ENCODE data around the gene TRMT44. TPM values are rescaled to one million over a fixed set of nuclear protein-coding genes. Genes with fewer than 3 reads are reported as not detected.
A peak's percentile ranks its signal among the peaks of the same experiment; 100 is the strongest.

The TRMT44 gene
- total and polyA plus RNA-seq, 2 donors (not counting 1 experiment from before 2014, with no cell fraction given) = 13.3 to 37.4 TPM

DNA sequence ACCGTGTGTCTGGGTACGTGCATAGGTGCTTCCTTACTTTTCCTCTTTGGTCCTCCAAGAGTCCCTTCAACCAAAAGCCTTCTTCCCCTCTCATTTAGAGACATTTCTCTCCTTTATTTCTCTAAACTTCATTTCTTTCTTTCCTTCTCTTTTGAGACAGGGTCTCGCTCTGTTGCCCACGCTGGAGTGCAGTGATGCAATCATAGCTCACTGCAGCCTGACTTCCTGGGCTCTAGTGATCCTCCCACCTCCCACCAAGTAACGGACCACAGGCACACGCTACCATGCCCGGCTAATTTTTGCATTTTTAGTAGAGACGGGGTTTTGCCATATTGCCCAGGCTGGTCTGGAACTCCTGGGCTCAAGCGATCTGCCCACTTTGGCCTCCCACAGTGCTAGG lies 42.2 kb upstream of the TRMT44 start:
- Histone ChIP-seq H3K4me1 (ENCODE audit: control insufficient read depth in 2 of 2, insufficient read depth in 2 of 2, low read length in 2 of 2) (no peaks in the 10 kb centered on the region), H3K9ac (ENCODE audit: low read length) (no peak overlapping the region), H3K9me3 (ENCODE audit: control extremely low read depth in 1 of 3, control insufficient read depth in 2 of 3, insufficient read depth in 1 of 3, low read length in 2 of 3) (no peaks in the 10 kb centered on the region), H3K4me2 (replicated peaks; ENCODE audit: low read depth, low read length, poor library complexity, severe bottlenecking) (no peak overlapping the region), H3K4me3 (ENCODE audit: control extremely low read depth in 1 of 5, extremely low read depth in 1 of 5, insufficient read depth in 1 of 5, low read depth in 2 of 5, low read length in 4 of 5) (no peak overlapping the region), H2AFZ (ENCODE audit: insufficient read depth, low read depth, low read length, poor library complexity, severe bottlenecking) (no peak overlapping the region), H3K36me3 (replicated peaks in 1 of 2; ENCODE audit: control extremely low read depth in 1 of 2, control insufficient read depth in 1 of 2, extremely low read depth in 1 of 2, insufficient read depth in 2 of 2, low read length in 1 of 2) (peaks cover 0 to 5% of the 10 kb centered on the region in 2 experiments), H3K27ac (ENCODE audit: low read length in 2 of 2) (no peak overlapping the region), H4K20me1 (ENCODE audit: control insufficient read depth, insufficient read depth, low read length, poor library complexity, severe bottlenecking) (no peaks in the 10 kb centered on the region), H3K79me2 (ENCODE audit: control insufficient read depth, insufficient read depth, low read length) (no peaks in the 10 kb centered on the region), H3K27me3 (replicated peaks in 1 of 4; ENCODE audit: control extremely low read depth in 1 of 4, control insufficient read depth in 3 of 4, insufficient read depth in 4 of 4, low read length in 3 of 4) (no peaks in the 10 kb centered on the region)
- TF ChIP-seq, protein P1, sequence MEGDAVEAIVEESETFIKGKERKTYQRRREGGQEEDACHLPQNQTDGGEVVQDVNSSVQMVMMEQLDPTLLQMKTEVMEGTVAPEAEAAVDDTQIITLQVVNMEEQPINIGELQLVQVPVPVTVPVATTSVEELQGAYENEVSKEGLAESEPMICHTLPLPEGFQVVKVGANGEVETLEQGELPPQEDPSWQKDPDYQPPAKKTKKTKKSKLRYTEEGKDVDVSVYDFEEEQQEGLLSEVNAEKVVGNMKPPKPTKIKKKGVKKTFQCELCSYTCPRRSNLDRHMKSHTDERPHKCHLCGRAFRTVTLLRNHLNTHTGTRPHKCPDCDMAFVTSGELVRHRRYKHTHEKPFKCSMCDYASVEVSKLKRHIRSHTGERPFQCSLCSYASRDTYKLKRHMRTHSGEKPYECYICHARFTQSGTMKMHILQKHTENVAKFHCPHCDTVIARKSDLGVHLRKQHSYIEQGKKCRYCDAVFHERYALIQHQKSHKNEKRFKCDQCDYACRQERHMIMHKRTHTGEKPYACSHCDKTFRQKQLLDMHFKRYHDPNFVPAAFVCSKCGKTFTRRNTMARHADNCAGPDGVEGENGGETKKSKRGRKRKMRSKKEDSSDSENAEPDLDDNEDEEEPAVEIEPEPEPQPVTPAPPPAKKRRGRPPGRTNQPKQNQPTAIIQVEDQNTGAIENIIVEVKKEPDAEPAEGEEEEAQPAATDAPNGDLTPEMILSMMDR (IDR thresholded peaks at IDR 0.05) = no peak
- no peak for TF ChIP-seq EZH2 (IDR thresholded peaks at IDR 0.05; ENCODE audit: borderline replicate concordance, insufficient read depth, low read depth, low read length, poor library complexity, severe bottlenecking)
- H3K27me3 Mint-ChIP-seq = no peaks in the 10 kb centered on the region
- peaks cover 2% of the 10 kb centered on the region for H3K4me1 Mint-ChIP-seq
- CTCF ChIA-PET = no interaction called here
- H3K9me3 Mint-ChIP-seq (ENCODE audit: insufficient read depth) = no peaks in the 10 kb centered on the region
- H3K4me3 Mint-ChIP-seq = no peak overlapping the region
- DNase-seq = no peak
- 77% methylated on average over 9 of the region's 9 CpGs for WGBS (ENCODE audit: insufficient coverage)
- POLR2A ChIA-PET = no interaction called here
- intact Hi-C loops (cut with micrococcal nuclease) = no loop called here
- no peak for ATAC-seq (ENCODE audit: low read depth)
- H3K27ac Mint-ChIP-seq = peak overlapping the region; percentile 1

DNA sequence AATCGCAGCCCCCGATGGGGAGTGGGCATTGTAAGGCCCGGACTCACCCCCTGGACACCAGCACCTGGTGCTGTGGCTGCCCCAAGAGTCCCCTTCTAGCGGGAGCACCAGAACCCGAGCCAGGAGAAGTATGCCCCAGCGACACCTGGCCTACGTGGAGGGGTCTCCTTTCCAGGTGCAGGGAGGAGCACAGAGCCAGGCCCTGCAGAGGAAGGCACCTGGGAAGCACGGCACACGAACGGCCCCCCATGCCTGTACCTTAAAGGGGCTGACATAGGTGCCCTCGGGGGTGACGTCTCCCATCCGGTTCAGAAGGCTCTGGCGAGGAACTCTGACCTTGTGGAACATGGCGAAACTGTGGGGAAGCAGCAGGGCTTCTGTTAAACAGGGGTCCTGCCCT lies 41.3 kb upstream of the TRMT44 start:
- Histone ChIP-seq H2AFZ (ENCODE audit: insufficient read depth, low read depth, low read length, poor library complexity, severe bottlenecking) (no peak overlapping the region), H3K79me2 (ENCODE audit: control insufficient read depth, insufficient read depth, low read length) (no peaks in the 10 kb centered on the region), H3K4me3 (ENCODE audit: control extremely low read depth in 1 of 5, extremely low read depth in 1 of 5, insufficient read depth in 1 of 5, low read depth in 2 of 5, low read length in 4 of 5) (no peak overlapping the region), H3K4me2 (replicated peaks; ENCODE audit: low read depth, low read length, poor library complexity, severe bottlenecking) (no peak overlapping the region), H3K9ac (ENCODE audit: low read length) (no peak overlapping the region), H3K27me3 (replicated peaks in 1 of 4; ENCODE audit: control extremely low read depth in 1 of 4, control insufficient read depth in 3 of 4, insufficient read depth in 4 of 4, low read length in 3 of 4) (no peaks in the 10 kb centered on the region), H4K20me1 (ENCODE audit: control insufficient read depth, insufficient read depth, low read length, poor library complexity, severe bottlenecking) (no peaks in the 10 kb centered on the region), H3K4me1 (ENCODE audit: control insufficient read depth in 2 of 2, insufficient read depth in 2 of 2, low read length in 2 of 2) (no peaks in the 10 kb centered on the region), H3K9me3 (ENCODE audit: control extremely low read depth in 1 of 3, control insufficient read depth in 2 of 3, insufficient read depth in 1 of 3, low read length in 2 of 3) (no peaks in the 10 kb centered on the region), H3K27ac (ENCODE audit: low read length in 2 of 2) (no peak overlapping the region), H3K36me3 (replicated peaks in 1 of 2; ENCODE audit: control extremely low read depth in 1 of 2, control insufficient read depth in 1 of 2, extremely low read depth in 1 of 2, insufficient read depth in 2 of 2, low read length in 1 of 2) (peaks cover 0 to 5% of the 10 kb centered on the region in 2 experiments)
- no peak for TF ChIP-seq EZH2 (IDR thresholded peaks at IDR 0.05; ENCODE audit: borderline replicate concordance, insufficient read depth, low read depth, low read length, poor library complexity, severe bottlenecking)
- TF ChIP-seq, protein P1 (IDR thresholded peaks at IDR 0.05) = no peak
- Mint-ChIP-seq H3K27me3 (no peaks in the 10 kb centered on the region), H3K9me3 (ENCODE audit: insufficient read depth) (no peaks in the 10 kb centered on the region), H3K4me3 (no peak overlapping the region), H3K4me1 (peaks cover 2% of the 10 kb centered on the region), H3K27ac (no peak overlapping the region)
- DNase-seq = no peak
- WGBS (ENCODE audit: insufficient coverage) = 98% methylated on average over 15 of the region's 15 CpGs
- no peak for ATAC-seq (ENCODE audit: low read depth)
- intact Hi-C loops (cut with micrococcal nuclease) = no loop called here
- ChIA-PET POLR2A (no interaction called here), CTCF (interaction anchor here (5.2 kb wide), 1 partner anchor 222 kb away, joined by 48 read pairs; no protein-coding TSS in a partner anchor)
